ENCODE data around the gene ERN2.
"Not testable (repeated sequence)": the region's sequence is repeated elsewhere in the genome, so short reads cannot be mapped to it uniquely, and the experiment has no call there.

Gene ERN2

GRCh38 chr16:23745263-23745662, 32.2 kb upstream of the ERN2 start:
- DNase-seq (ENCODE audit: low read depth, low spot score), result no peak
- no peaks in the 10 kb centered on the region for H3K36me3 ChIP-seq (ENCODE audit: insufficient read depth, low read length)
- H3K27ac ChIP-seq, result no peak overlapping the region
- no peak overlapping the region for H3K4me3 ChIP-seq
- TF ChIP-seq POLR2AphosphoS5 (IDR thresholded peaks at IDR 0.05; ENCODE audit: borderline replicate concordance, low read depth, low read length) (no peak), EZH2 (IDR thresholded peaks at IDR 0.05) (no peak), FOXP2 (optimal IDR thresholded peaks at IDR 0.05; ENCODE audit: control extremely low read depth, extremely low read length, insufficient read depth) (no peak)
- H3K9me3 ChIP-seq (ENCODE audit: low read depth, low read length), result no peaks in the 10 kb centered on the region
- H3K9ac ChIP-seq (ENCODE audit: insufficient read length), result no peak overlapping the region

- DNase-seq (ENCODE audit: low read depth, low spot score), result no peak
- H3K4me3 ChIP-seq, result no peak overlapping the region
- H3K27ac ChIP-seq, result no peak overlapping the region
- TF ChIP-seq FOXP2 (optimal IDR thresholded peaks at IDR 0.05; ENCODE audit: control extremely low read depth, extremely low read length, insufficient read depth) (no peak), EZH2 (IDR thresholded peaks at IDR 0.05) (no peak), POLR2AphosphoS5 (IDR thresholded peaks at IDR 0.05; ENCODE audit: borderline replicate concordance, low read depth, low read length) (no peak)
- no peaks in the 10 kb centered on the region for H3K36me3 ChIP-seq (ENCODE audit: insufficient read depth, low read length)
- no peak overlapping the region for H3K9ac ChIP-seq (ENCODE audit: insufficient read length)
- H3K9me3 ChIP-seq (ENCODE audit: low read depth, low read length), result no peaks in the 10 kb centered on the region
These were observed 29.7 kb upstream of the ERN2 start for GRCh38 chr16:23742766-23743165.

- H3K27ac ChIP-seq, result peak overlapping the region; percentile 57
- H3K4me3 ChIP-seq, result no peak overlapping the region
- DNase-seq (ENCODE audit: low read depth, low spot score), result no peak
- H3K9me3 ChIP-seq (ENCODE audit: low read depth, low read length), result no peaks in the 10 kb centered on the region
- H3K36me3 ChIP-seq (ENCODE audit: insufficient read depth, low read length), result no peaks in the 10 kb centered on the region
- H3K9ac ChIP-seq (ENCODE audit: insufficient read length), result peak overlapping the region; percentile 23
- TF ChIP-seq POLR2AphosphoS5 (IDR thresholded peaks at IDR 0.05; ENCODE audit: borderline replicate concordance, low read depth, low read length), result no peak
- no peak for TF ChIP-seq EZH2 (IDR thresholded peaks at IDR 0.05)
- no peak for TF ChIP-seq FOXP2 (optimal IDR thresholded peaks at IDR 0.05; ENCODE audit: control extremely low read depth, extremely low read length, insufficient read depth)
These were observed 28.8 kb upstream of the ERN2 start for GRCh38 chr16:23741675-23742303.

GRCh38 chr16:23739516-23739915, 26.5 kb upstream of the ERN2 start:
- Histone ChIP-seq H3K27ac (0 out of 2 replicates have a peak overlapping the region, but pooled peaks have one; percentile 36), H3K9me3 (ENCODE audit: low read depth, low read length) (no peaks in the 10 kb centered on the region), H3K4me3 (no peak overlapping the region), H3K36me3 (ENCODE audit: insufficient read depth, low read length) (no peaks in the 10 kb centered on the region), H3K9ac (ENCODE audit: insufficient read length) (no peak overlapping the region)
- no peak for DNase-seq (ENCODE audit: low read depth, low spot score)
- TF ChIP-seq EZH2 (IDR thresholded peaks at IDR 0.05), result no peak
- TF ChIP-seq FOXP2 (optimal IDR thresholded peaks at IDR 0.05; ENCODE audit: control extremely low read depth, extremely low read length, insufficient read depth), result no peak
- TF ChIP-seq POLR2AphosphoS5 (IDR thresholded peaks at IDR 0.05; ENCODE audit: borderline replicate concordance, low read depth, low read length), result no peak

GRCh38 chr16:23737423-23738028, 24.5 kb upstream of the ERN2 start:
- H3K27ac ChIP-seq, result peak overlapping the region; percentile 93
- not testable (repeated sequence) for DNase-seq (ENCODE audit: low read depth, low spot score); H3K9ac ChIP-seq (ENCODE audit: insufficient read length); H3K36me3 ChIP-seq (ENCODE audit: insufficient read depth, low read length); H3K4me3 ChIP-seq; H3K9me3 ChIP-seq (ENCODE audit: low read depth, low read length)

- Histone ChIP-seq H3K9me3 (ENCODE audit: low read depth, low read length) (no peaks in the 10 kb centered on the region), H3K27ac (peak overlapping the region; percentile 86), H3K4me3 (no peak overlapping the region), H3K36me3 (ENCODE audit: insufficient read depth, low read length) (no peaks in the 10 kb centered on the region), H3K9ac (ENCODE audit: insufficient read length) (peak overlapping the region; percentile 37)
- DNase-seq (ENCODE audit: low read depth, low spot score), result no peak
- no peak for TF ChIP-seq EZH2 (IDR thresholded peaks at IDR 0.05)
- TF ChIP-seq FOXP2 (optimal IDR thresholded peaks at IDR 0.05; ENCODE audit: control extremely low read depth, extremely low read length, insufficient read depth), result no peak
- no peak for TF ChIP-seq POLR2AphosphoS5 (IDR thresholded peaks at IDR 0.05; ENCODE audit: borderline replicate concordance, low read depth, low read length)
These were observed 21.3 kb upstream of the ERN2 start for GRCh38 chr16:23734176-23734893.

- no peak overlapping the region for H3K9ac ChIP-seq (ENCODE audit: insufficient read length)
- DNase-seq (ENCODE audit: low read depth, low spot score), result no peak
- TF ChIP-seq POLR2AphosphoS5 (IDR thresholded peaks at IDR 0.05; ENCODE audit: borderline replicate concordance, low read depth, low read length), result no peak
- H3K9me3 ChIP-seq (ENCODE audit: low read depth, low read length), result no peaks in the 10 kb centered on the region
- H3K27ac ChIP-seq, result peak overlapping the region; percentile 53
- H3K4me3 ChIP-seq, result no peak overlapping the region
- no peaks in the 10 kb centered on the region for H3K36me3 ChIP-seq (ENCODE audit: insufficient read depth, low read length)
These were observed 16.7 kb upstream of the ERN2 start for GRCh38 chr16:23729503-23730424.

- TF ChIP-seq EZH2 (IDR thresholded peaks at IDR 0.05), result no peak
- no peak for TF ChIP-seq POLR2AphosphoS5 (IDR thresholded peaks at IDR 0.05; ENCODE audit: borderline replicate concordance, low read depth, low read length)
- TF ChIP-seq FOXP2 (optimal IDR thresholded peaks at IDR 0.05; ENCODE audit: control extremely low read depth, extremely low read length, insufficient read depth), result no peak
- DNase-seq (ENCODE audit: low read depth, low spot score), result no peak
- no peak overlapping the region for H3K9ac ChIP-seq (ENCODE audit: insufficient read length)
- H3K9me3 ChIP-seq (ENCODE audit: low read depth, low read length), result no peaks in the 10 kb centered on the region
- H3K27ac ChIP-seq, result no peak overlapping the region
- no peak overlapping the region for H3K4me3 ChIP-seq
- no peaks in the 10 kb centered on the region for H3K36me3 ChIP-seq (ENCODE audit: insufficient read depth, low read length)
These were observed 15.1 kb upstream of the ERN2 start for GRCh38 chr16:23728112-23728477.
